IPS-11a (cell line): ENCODE results near the gene SPACA5B.
"Not testable (repeated sequence)": the region's sequence is repeated elsewhere in the genome, so short reads cannot be mapped to it uniquely, and the experiment has no call there.

Experiments used
- H3K4me3 ChIP-seq: one replicate; pipeline ENCODE4 v1.5.1; 2013; ENCODE audit warnings: low read depth, low read length, control low read depth

Gene SPACA5B

DNA sequence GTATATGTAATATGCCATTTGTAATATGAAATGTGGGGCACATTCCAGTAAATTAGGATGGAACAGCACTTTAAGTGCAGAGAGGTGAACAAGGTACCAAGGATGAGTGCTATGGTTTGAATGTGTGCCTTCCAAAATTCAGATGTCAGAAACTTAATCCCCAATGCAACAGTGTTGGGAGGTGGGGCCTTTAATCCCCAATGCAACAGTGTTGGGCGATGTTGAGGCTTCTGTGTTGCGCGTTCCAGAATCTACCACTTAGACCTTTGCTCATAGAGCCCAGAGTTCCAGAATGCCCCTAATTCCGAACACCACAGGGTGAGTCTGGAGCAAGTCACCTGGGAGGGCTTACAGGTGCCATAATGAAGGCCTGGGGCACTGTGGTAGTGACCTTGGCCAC, at the start of gene SPACA5B:
TSS of gene SPACA5B (plus strand) at position 301 of the 400 bp plus-strand sequence. CDS start at position 363, 62 bp downstream.
- not testable (repeated sequence) for H3K4me3 ChIP-seq

DNA sequence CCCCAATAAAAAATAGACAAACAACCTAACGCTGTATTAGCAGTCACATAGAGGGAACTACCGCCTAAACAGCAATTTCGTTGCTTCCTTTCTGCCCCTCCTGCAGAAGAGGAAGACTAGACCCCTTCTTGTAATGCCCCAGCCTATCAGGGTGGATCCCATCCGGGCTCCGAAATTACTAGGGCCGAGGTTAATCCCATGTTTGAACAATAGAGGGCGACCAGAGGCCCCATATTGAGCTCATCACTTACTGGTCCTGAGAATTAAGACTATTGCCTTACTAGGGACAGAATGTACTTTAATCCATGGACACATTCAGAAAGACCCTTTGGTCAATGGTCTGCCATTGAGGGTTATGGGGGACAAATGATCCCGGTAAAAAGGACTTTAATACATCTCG, 47.2 kb upstream of the SPACA5B start:
- H3K4me3 ChIP-seq: no peak overlapping the region

- no peak overlapping the region for H3K4me3 ChIP-seq
Measured at GRCh38 chrX:48083706-48084105, 46.7 kb upstream of the SPACA5B start.

- no peak overlapping the region for H3K4me3 ChIP-seq
Measured at GRCh38 chrX:48086082-48086481, 44.3 kb upstream of the SPACA5B start.

GRCh38 chrX:48090123-48090522, 40.3 kb upstream of the SPACA5B start:
- no peak overlapping the region for H3K4me3 ChIP-seq

DNA sequence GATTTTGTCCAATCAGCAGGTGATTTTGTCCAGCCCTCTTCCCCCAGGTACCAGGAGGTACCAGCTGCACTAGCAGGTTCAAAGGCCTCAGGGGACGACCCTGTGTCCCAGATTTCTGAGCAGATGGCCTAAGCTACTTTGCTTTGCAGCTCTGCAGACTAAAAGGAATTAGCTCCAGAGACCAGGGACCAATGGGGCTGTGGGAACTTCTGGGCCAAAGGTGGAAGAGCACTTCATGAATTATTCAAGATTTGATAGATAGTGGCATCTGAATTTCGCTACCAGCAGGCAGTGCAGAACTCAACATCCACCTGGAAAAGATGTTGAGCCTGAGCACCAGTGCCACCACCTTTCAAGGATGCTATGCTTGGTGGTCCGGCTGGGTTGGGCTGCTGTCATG, 37.9 kb upstream of the SPACA5B start:
- H3K4me3 ChIP-seq: not testable (repeated sequence)

GRCh38 chrX:48101443-48101842, 29.0 kb upstream of the SPACA5B start:
- H3K4me3 ChIP-seq: no peak overlapping the region

GRCh38 chrX:48102874-48103374, 27.5 kb upstream of the SPACA5B start:
- H3K4me3 ChIP-seq: no peak overlapping the region

DNA sequence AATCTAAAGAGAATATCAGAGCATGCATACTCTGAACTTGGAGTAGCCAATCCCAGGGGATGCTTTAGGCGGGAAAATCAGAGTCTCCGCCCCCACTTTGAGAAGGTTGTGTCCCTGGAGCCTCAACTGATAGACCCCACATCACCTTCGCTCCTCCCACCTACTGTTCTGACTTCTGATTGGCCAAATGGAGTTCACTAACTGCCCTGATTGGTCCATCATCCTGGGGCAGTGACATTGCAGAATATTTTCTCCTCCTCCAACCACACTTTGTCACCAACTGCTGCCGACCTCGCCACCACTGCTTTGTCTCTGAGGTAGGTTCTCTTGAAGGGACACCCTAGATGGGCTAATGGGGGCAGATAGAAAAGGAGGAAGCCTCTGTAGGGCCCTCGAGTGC, 22.7 kb upstream of the SPACA5B start:
- no peak overlapping the region for H3K4me3 ChIP-seq

DNA sequence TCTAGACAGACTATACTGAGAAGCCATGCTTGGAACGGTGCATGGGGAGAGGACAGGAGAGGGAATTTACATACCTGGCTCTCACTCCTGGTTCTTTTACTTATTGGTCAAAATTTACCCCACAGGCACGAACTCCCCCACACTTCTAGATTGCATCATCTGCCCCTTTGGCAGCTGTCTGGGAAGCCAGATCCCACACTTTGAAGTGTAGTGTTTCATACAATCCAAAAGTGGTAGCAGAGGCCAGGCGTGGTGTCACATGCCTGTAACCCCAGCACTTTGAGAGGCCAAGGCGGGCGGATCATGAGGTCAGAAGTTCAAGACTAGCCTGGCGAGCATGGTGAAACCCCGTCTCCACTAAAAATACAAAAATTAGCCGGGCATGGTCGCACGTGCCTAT, 5.1 kb upstream of the SPACA5B start:
- not testable (repeated sequence) for H3K4me3 ChIP-seq

- H3K4me3 ChIP-seq: not testable (repeated sequence)
Measured at GRCh38 chrX:48132308-48132844, 1.9 kb downstream of the SPACA5B start.

DNA sequence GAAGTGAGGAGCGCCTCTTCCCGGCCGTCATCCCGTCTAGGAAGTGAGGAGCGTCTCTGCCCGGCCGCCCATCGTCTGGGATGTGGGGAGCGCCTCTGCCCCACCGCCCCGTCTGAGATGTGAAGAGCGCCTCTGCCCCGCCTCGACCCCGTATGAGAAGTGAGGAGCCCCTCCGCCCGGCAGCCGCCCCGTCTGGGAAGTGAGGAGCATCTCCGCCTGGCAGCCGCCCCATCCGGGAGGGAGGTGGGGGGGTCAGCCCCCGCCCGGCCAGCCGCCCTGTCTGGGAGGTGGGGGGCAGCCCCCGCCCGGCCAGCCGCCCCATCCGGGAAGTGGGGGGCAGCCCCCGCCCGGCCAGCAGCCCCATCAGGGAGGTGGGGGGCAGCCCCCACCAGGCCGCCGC, 8.7 kb downstream of the SPACA5B start:
- not testable (repeated sequence) for H3K4me3 ChIP-seq

- not testable (repeated sequence) for H3K4me3 ChIP-seq
Measured at GRCh38 chrX:48141810-48142508, 11.5 kb downstream of the SPACA5B start.

- H3K4me3 ChIP-seq: not testable (repeated sequence)
Measured at GRCh38 chrX:48142697-48143096, 12.3 kb downstream of the SPACA5B start.

- no peak overlapping the region for H3K4me3 ChIP-seq
Measured at GRCh38 chrX:48153769-48154168, 23.3 kb downstream of the SPACA5B start.

DNA sequence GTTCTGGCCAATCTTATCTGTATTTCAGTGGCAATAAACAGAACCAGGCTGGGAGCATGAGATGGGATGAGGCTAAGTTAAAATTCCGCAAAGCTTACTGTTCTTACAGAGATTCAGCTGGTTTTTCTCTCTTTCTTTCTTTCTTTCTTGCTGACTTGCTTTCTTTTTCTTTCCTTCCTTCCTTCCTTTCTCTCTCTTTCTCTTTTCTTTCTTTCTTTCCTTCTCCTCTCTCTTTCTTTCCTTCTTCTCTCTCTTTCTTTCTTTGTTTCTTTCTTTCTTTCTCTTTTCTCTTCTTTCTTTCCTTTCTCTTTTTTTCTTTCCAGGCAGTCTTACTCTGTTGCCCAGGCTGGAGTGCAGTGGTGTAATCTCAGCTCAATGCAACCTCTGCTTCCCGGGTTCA, 24.4 kb downstream of the SPACA5B start:
- no peak overlapping the region for H3K4me3 ChIP-seq

DNA sequence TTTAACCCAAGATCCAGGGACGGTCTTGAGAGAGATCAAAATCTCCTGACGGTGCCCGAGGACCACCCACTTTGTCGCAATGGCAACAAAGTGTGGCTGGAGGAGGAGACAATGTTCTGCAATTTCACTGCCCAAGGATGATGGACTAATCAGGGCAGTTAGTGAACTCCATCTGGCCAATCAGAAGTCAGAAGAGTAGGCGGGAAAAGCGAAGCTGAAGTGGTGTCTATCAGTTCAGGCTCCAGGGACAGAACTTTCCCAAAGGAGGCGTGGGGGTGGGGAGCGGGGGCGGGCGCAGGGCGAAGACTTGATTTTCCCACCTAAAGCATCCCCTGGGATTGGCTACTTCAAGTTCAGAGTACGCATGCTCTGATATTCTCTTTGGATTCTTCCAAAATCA, 25.6 kb downstream of the SPACA5B start:
- H3K4me3 ChIP-seq: no peak overlapping the region

- no peak overlapping the region for H3K4me3 ChIP-seq
Measured at GRCh38 chrX:48165241-48165640, 34.8 kb downstream of the SPACA5B start.

DNA sequence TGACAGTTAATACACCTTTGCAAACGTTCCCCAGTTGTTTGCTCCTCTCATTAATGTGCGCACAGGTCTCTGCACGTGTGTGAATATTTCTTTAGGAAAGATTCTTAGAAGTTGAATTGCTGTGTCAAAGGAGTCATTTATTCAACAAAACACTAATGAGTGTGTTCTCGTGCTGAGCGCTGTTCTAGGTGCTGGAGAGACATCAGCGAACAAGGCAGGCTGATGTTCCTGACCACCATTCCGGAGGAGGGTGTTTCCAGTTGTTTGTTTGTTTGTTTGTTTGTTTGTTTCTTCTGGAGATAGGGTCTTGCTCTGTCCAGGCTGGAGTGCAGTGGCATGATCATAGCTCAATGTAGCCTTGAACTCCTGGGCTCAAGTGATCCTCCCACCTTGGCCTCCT, 35.9 kb downstream of the SPACA5B start:
- H3K4me3 ChIP-seq: not testable (repeated sequence)

GRCh38 chrX:48179691-48180090, 49.3 kb downstream of the SPACA5B start:
- H3K4me3 ChIP-seq: no peak overlapping the region

- H3K4me3 ChIP-seq: no peak overlapping the region
Measured at GRCh38 chrX:48180811-48181210, 50.4 kb downstream of the SPACA5B start.

- H3K4me3 ChIP-seq: not testable (repeated sequence)
Measured at GRCh38 chrX:48181882-48182281, 51.5 kb downstream of the SPACA5B start.
